ENCODE results near the gene TMEM98.

DNA sequence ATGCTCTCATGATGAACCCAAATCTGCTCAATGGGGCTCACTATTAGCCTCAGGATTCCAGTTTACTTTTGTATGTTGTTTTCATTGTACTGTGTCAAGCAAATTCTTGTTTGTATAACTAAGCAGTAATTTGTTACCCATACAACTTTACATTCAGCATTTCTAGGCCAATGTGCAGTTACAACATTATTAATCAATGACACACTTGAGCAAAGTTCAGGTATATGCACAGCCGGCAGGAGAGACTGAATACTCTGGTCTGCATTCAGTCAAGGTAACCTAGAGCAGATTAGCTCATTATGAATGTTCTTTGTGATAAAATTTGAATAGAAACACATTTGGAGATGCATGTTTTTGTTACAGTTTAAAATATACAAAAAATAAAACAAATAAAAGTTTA, 48.8 kb upstream of the TMEM98 start:
- TF ChIP-seq POLR2AphosphoS5 (IDR thresholded peaks at IDR 0.05): no peak
- no peak for TF ChIP-seq CTCF (IDR thresholded peaks at IDR 0.05)
- TF ChIP-seq POLR2A (IDR thresholded peaks at IDR 0.05): no peak

Data from prostate gland (tissue), 2 donors.